ENCODE measurements around the gene SCPEP1. TPM values are rescaled to one million over a fixed set of nuclear protein-coding genes. Genes with fewer than 3 reads are reported as not detected.

The SCPEP1 gene
- total and polyA plus RNA-seq, 2 experiments from 2014 or later, result 36.0 to 42.0 TPM

DNA sequence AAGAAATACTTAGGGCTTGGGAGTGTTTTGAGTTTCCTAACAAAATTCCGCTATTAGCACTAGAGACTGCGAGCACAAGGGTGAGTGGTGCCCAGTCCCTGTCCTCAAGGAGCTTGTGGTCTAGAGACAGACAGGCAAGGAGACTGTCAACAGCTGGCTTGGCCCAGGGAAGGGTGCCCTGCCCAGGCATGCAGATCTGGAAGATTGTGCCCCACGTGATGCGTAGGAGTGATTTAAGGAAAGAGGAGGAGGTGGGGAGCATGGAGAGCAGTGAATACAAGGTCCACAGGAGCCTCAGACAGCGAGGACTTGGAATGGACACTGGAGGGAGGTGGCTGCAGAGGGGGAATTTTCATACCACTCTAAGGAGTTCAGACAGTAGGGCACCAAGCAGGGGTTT is 25.0 kb downstream of the SCPEP1 start:
- WGBS, 2 experiments (ENCODE audit: low coverage in 1 of 2, low lambda C conversion rate in 2 of 2, missing lambda C conversion rate in 2 of 2), result 79 to 85% methylated on average over 5 of the region's 5 CpGs
- in situ Hi-C loops (cut with MboI), result no loop called here
- Histone ChIP-seq H3K27ac (no peak overlapping the region), H3K9me3 (ENCODE audit: low read depth) (no peaks in the 10 kb centered on the region), H3K9me2 (ENCODE audit: insufficient read depth) (no peaks in the 10 kb centered on the region), H3K4me2 (ENCODE audit: unreplicated experiment) (no peak overlapping the region), H3K79me2 (ENCODE audit: insufficient read depth) (no peaks in the 10 kb centered on the region), H2AFZ (no peak overlapping the region), H3K27me3 (replicated peaks; ENCODE audit: insufficient read depth) (no peaks in the 10 kb centered on the region), H3F3A (ENCODE audit: insufficient read depth) (no peaks in the 10 kb centered on the region), H3K4me1 (ENCODE audit: insufficient read depth) (no peaks in the 10 kb centered on the region), H4K20me1 (ENCODE audit: insufficient read depth) (no peaks in the 10 kb centered on the region), H3K36me3 (ENCODE audit: low read depth) (no peaks in the 10 kb centered on the region), H3K9ac (no peak overlapping the region), H3K4me3 (no peak overlapping the region)
- TF ChIP-seq EZH2phosphoT487 (IDR thresholded peaks at IDR 0.05; ENCODE audit: insufficient read depth, low read depth) (no peak), EZH2 (IDR thresholded peaks at IDR 0.05; ENCODE audit: insufficient read depth, poor library complexity, severe bottlenecking) (no peak)
- no peak for DNase-seq

DNA sequence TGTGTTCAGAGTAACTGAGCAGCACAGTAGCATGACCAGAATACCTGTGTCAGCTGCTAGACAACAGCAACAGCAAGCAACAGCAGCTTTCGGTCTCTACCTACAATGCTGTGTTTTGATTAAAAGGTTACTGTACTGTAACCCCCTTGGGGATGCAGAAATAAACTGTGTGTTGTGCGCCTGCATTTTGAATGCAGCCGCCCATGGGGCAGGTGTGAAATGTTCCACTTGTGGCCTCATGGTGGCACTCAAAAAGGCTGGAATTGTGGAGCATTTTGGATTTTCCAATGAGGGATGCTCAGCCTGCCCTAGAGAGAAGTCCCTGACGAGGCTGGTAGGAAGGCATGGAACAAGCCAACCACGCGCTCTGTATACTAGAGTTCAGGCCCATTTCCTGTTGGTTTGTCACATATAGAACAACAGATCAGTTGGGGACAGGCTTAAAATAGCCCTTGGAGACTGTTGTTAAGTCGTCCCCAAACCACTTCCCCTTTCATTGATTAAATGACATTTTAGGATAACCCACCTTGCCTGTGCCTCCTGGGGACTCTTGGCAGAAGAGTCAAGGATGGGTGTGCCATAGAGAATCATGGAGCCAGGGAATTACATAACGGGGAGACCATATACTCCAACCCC is 27.1 kb downstream of the SCPEP1 start:
- no peak for DNase-seq
- Histone ChIP-seq H3K4me1 (ENCODE audit: insufficient read depth) (no peaks in the 10 kb centered on the region), H3K79me2 (ENCODE audit: insufficient read depth) (no peaks in the 10 kb centered on the region), H4K20me1 (ENCODE audit: insufficient read depth) (no peaks in the 10 kb centered on the region), H3K27ac (no peak overlapping the region), H3K27me3 (replicated peaks; ENCODE audit: insufficient read depth) (no peaks in the 10 kb centered on the region), H2AFZ (no peak overlapping the region), H3F3A (ENCODE audit: insufficient read depth) (no peaks in the 10 kb centered on the region), H3K4me2 (ENCODE audit: unreplicated experiment) (no peak overlapping the region), H3K9ac (no peak overlapping the region), H3K4me3 (no peak overlapping the region), H3K9me3 (ENCODE audit: low read depth) (no peaks in the 10 kb centered on the region), H3K9me2 (ENCODE audit: insufficient read depth) (no peaks in the 10 kb centered on the region), H3K36me3 (ENCODE audit: low read depth) (no peaks in the 10 kb centered on the region)
- in situ Hi-C loops (cut with MboI), result no loop called here
- TF ChIP-seq EZH2phosphoT487 (IDR thresholded peaks at IDR 0.05; ENCODE audit: insufficient read depth, low read depth) (no peak), EZH2 (IDR thresholded peaks at IDR 0.05; ENCODE audit: insufficient read depth, poor library complexity, severe bottlenecking) (no peak)
- WGBS, 2 experiments (ENCODE audit: low coverage in 1 of 2, low lambda C conversion rate in 2 of 2, missing lambda C conversion rate in 2 of 2), result 91 to 92% methylated on average over 8 of the region's 8 CpGs

DNA sequence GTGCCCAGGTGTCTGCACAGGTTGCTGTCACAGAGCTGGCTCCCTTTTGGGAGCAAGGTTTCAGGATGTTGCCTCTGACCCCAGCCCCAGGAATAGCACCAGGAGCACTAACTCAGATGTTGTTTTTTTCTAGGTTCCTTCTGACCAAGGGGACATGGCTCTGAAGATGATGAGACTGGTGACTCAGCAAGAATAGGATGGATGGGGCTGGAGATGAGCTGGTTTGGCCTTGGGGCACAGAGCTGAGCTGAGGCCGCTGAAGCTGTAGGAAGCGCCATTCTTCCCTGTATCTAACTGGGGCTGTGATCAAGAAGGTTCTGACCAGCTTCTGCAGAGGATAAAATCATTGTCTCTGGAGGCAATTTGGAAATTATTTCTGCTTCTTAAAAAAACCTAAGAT is 28.1 kb downstream of the SCPEP1 start:
- Histone ChIP-seq H3K4me1 (ENCODE audit: insufficient read depth) (no peaks in the 10 kb centered on the region), H3K9me3 (ENCODE audit: low read depth) (no peaks in the 10 kb centered on the region), H3K4me2 (ENCODE audit: unreplicated experiment) (no peak overlapping the region), H2AFZ (no peak overlapping the region), H3K9me2 (ENCODE audit: insufficient read depth) (no peaks in the 10 kb centered on the region), H3K27ac (no peak overlapping the region), H3K27me3 (replicated peaks; ENCODE audit: insufficient read depth) (no peaks in the 10 kb centered on the region), H3K79me2 (ENCODE audit: insufficient read depth) (no peaks in the 10 kb centered on the region), H3K9ac (no peak overlapping the region), H3K36me3 (ENCODE audit: low read depth) (no peaks in the 10 kb centered on the region), H3F3A (ENCODE audit: insufficient read depth) (no peaks in the 10 kb centered on the region), H3K4me3 (no peak overlapping the region), H4K20me1 (ENCODE audit: insufficient read depth) (no peaks in the 10 kb centered on the region)
- 95 to 100% methylated on average over 2 of the region's 2 CpGs for WGBS, 2 experiments (ENCODE audit: low coverage in 1 of 2, low lambda C conversion rate in 2 of 2, missing lambda C conversion rate in 2 of 2)
- TF ChIP-seq EZH2phosphoT487 (IDR thresholded peaks at IDR 0.05; ENCODE audit: insufficient read depth, low read depth), result no peak
- TF ChIP-seq EZH2 (IDR thresholded peaks at IDR 0.05; ENCODE audit: insufficient read depth, poor library complexity, severe bottlenecking), result no peak
- in situ Hi-C loops (cut with MboI), result no loop called here
- no peak for DNase-seq

DNA sequence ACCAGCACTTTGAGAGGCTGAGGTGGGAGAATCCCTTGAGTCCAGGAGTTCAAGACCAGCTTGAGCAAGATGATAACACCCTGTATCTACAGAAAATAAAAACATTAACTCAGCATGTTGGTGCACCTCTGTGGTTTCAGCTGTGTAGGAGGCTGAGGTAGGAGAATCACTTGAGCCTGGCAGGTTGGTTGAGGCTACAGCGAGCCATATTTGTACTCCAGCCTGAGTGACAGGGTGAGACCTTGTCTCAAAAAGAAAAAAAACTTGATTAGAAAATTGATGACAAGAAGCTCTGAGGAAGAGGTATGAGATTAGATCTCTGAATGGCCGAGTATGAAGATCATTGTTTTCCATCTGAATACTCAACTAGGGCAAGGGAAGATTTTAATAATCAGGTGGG is 31.0 kb downstream of the SCPEP1 start:
- WGBS, 2 experiments (ENCODE audit: low coverage in 1 of 2, low lambda C conversion rate in 2 of 2, missing lambda C conversion rate in 2 of 2), result 54% methylated on average over 2 of the region's 2 CpGs
- H3K9ac ChIP-seq, result no peak overlapping the region
- in situ Hi-C loops (cut with MboI), result no loop called here
- H3K9me3 ChIP-seq (ENCODE audit: low read depth), result no peaks in the 10 kb centered on the region
- H3K79me2 ChIP-seq (ENCODE audit: insufficient read depth), result no peaks in the 10 kb centered on the region
- H3K27me3 ChIP-seq (replicated peaks; ENCODE audit: insufficient read depth), result no peaks in the 10 kb centered on the region
- DNase-seq, result no peak
- no peak overlapping the region for H2AFZ ChIP-seq
- TF ChIP-seq EZH2phosphoT487 (IDR thresholded peaks at IDR 0.05; ENCODE audit: insufficient read depth, low read depth) (no peak), EZH2 (IDR thresholded peaks at IDR 0.05; ENCODE audit: insufficient read depth, poor library complexity, severe bottlenecking) (no peak)
- H3K27ac ChIP-seq, result no peak overlapping the region
- H3K9me2 ChIP-seq (ENCODE audit: insufficient read depth), result no peaks in the 10 kb centered on the region
- no peaks in the 10 kb centered on the region for H3F3A ChIP-seq (ENCODE audit: insufficient read depth)
- H3K4me1 ChIP-seq (ENCODE audit: insufficient read depth), result no peaks in the 10 kb centered on the region
- H3K4me2 ChIP-seq (ENCODE audit: unreplicated experiment), result no peak overlapping the region
- no peak overlapping the region for H3K4me3 ChIP-seq
- H4K20me1 ChIP-seq (ENCODE audit: insufficient read depth), result no peaks in the 10 kb centered on the region
- H3K36me3 ChIP-seq (ENCODE audit: low read depth), result no peaks in the 10 kb centered on the region

Data from GM23248 (cell line).